Breast epithelium (tissue), 3 donors: Measurements from ENCODE around the gene ACKR4.

ENCODE experiments used
- CTCF ChIP-seq, 3 donors: fragments of 450-650 bp; IDR thresholded peaks; one replicate each; pipeline ENCODE4 v1.5.1; 2016 to 2017; ENCODE audit warnings: antibody characterized with exemption in 3 of 3, mild to moderate bottlenecking in 3 of 3, moderate library complexity in 3 of 3
- POLR2A ChIP-seq: fragments of 450-650 bp; IDR thresholded peaks from one replicate; pipeline ENCODE4 v1.6.1; 2016; ENCODE audit warnings: antibody characterized with exemption, mild to moderate bottlenecking, moderate library complexity
- POLR2AphosphoS5 ChIP-seq, 3 donors: sonication (generic); formaldehyde crosslinking; IDR thresholded peaks; one replicate each; pipeline ENCODE4 v1.6.1; 2017; ENCODE audit warnings: antibody characterized with exemption in 3 of 3

- no peak for TF ChIP-seq POLR2AphosphoS5 (IDR thresholded peaks at IDR 0.05)
- TF ChIP-seq POLR2A: no peak
- no peak for TF ChIP-seq CTCF (IDR thresholded peaks at IDR 0.05)
These were observed 33.0 kb upstream of the ACKR4 start for GRCh38 chr3:132564070-132564465.
